Thyroid gland (tissue), 4 donors: Measurements from ENCODE around the gene L3HYPDH. TPM values are rescaled to one million over a fixed set of nuclear protein-coding genes. Genes with fewer than 3 reads are reported as not detected.

Experiments used
- DNase-seq, 2 donors: peaks; one replicate each; pipeline ENCODE4 v3.0.0-alpha.2; 2019
- H3K27ac ChIP-seq, 3 donors: fragments of 200-600 bp; sonication (generic); 1 replicate in 2 of 3; 2 replicates in 1 of 3; pipeline ENCODE4 v1.5.1; 2016 to 2019; ENCODE audit warnings: mild to moderate bottlenecking in 1 of 3, moderate library complexity in 1 of 3
- H3K27me3 ChIP-seq: fragments of 200-600 bp; sonication (generic); one replicate; pipeline ENCODE4 v1.5.1; 2019
- H3K36me3 ChIP-seq, 2 donors: fragments of 200-600 bp; sonication (generic); one replicate each; pipeline ENCODE4 v1.5.1; 2016 to 2019
- H3K4me1 ChIP-seq, 2 donors: fragments of 200-600 bp; sonication (generic); one replicate each; pipeline ENCODE4 v1.5.1; 2017 to 2019
- H3K4me3 ChIP-seq, 3 donors: fragments of 200-600 bp; sonication (generic); replicated peaks in 1 of 3; 1 replicate in 2 of 3; 2 replicates in 1 of 3; pipeline ENCODE4 v1.5.1; 2016; ENCODE audit warnings: mild to moderate bottlenecking in 1 of 3
- H3K9me3 ChIP-seq: fragments of 200-600 bp; sonication (generic); one replicate; pipeline ENCODE4 v1.5.1; 2017
- POLR2A ChIP-seq, 2 donors: fragments of 450-650 bp; IDR thresholded peaks; one replicate each; pipeline ENCODE4 v1.6.1; 2017; ENCODE audit warnings: antibody characterized with exemption in 2 of 2, mild to moderate bottlenecking in 2 of 2, moderate library complexity in 1 of 2
- WGBS, 2 donors: methylation state at CpG; one replicate each; pipeline ENCODE4 v1.1.5; 2017; 5-methylcytosine and 5-hydroxymethylcytosine counted together
- intact Hi-C: fragments of 100-400 bp; cut with DNase I; formaldehyde crosslinking; loops from one replicate; pipeline ENCODE4 v1.15.1; 2023
- total RNA-seq, 4 donors: library from RNA; depleted of rRNA; stranded (reverse); fragments of >200 nt; gene quantifications; one replicate each; pipeline ENCODE4 v1.2.3, GENCODE V29; 2016
- TF ChIP-seq, protein P1 (sequence below), 6 experiments: fragments of 200-600 bp in 3 of 6; fragments of 450-650 bp in 3 of 6; sonication (generic) in 3 of 6; IDR thresholded peaks; one replicate each; pipeline ENCODE4 v1.5.1; 2016 to 2019; ENCODE audit warnings: antibody characterized with exemption in 6 of 6, mild to moderate bottlenecking in 2 of 6, inconsistent platforms in 1 of 6, moderate library complexity in 1 of 6

The L3HYPDH gene
- total RNA-seq, 4 donors from 2014 or later = 54.8 to 97.7 (median 81.2) TPM

DNA sequence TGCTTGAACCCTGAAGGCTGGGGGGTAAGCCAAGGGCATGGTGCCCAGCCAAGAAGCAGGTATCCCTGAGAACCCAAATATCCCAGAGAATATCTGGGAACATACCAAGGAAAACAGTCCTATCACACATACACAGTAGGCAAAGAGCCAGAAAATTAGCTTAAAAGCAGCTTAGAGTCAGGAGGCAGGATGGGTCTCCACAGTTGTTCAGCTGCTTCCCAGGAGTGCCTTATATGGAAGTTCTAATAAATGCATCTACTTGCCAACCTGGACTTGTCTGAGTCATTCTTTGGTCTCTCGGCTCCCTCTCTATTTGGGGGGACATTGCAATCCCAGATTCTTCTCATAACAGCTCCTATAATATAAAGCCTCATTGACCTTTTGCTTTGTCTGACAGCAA lies 10.0 kb downstream of the L3HYPDH start:
- H3K36me3 ChIP-seq = peaks cover 21 to 29% of the 10 kb centered on the region in 2 donors
- no peak for DNase-seq
- intact Hi-C loops = no loop called here
- TF ChIP-seq POLR2A (IDR thresholded peaks at IDR 0.05) = no peak
- TF ChIP-seq, protein P1, sequence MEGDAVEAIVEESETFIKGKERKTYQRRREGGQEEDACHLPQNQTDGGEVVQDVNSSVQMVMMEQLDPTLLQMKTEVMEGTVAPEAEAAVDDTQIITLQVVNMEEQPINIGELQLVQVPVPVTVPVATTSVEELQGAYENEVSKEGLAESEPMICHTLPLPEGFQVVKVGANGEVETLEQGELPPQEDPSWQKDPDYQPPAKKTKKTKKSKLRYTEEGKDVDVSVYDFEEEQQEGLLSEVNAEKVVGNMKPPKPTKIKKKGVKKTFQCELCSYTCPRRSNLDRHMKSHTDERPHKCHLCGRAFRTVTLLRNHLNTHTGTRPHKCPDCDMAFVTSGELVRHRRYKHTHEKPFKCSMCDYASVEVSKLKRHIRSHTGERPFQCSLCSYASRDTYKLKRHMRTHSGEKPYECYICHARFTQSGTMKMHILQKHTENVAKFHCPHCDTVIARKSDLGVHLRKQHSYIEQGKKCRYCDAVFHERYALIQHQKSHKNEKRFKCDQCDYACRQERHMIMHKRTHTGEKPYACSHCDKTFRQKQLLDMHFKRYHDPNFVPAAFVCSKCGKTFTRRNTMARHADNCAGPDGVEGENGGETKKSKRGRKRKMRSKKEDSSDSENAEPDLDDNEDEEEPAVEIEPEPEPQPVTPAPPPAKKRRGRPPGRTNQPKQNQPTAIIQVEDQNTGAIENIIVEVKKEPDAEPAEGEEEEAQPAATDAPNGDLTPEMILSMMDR (IDR thresholded peaks at IDR 0.05) = no peak
- H3K9me3 ChIP-seq = no peaks in the 10 kb centered on the region
- 68 to 82% methylated on average over 1 of the region's 1 CpG for WGBS, 2 donors
- no peak overlapping the region for H3K27ac ChIP-seq
- no peaks in the 10 kb centered on the region for H3K4me1 ChIP-seq
- H3K27me3 ChIP-seq = no peaks in the 10 kb centered on the region
- no peak overlapping the region for H3K4me3 ChIP-seq

DNA sequence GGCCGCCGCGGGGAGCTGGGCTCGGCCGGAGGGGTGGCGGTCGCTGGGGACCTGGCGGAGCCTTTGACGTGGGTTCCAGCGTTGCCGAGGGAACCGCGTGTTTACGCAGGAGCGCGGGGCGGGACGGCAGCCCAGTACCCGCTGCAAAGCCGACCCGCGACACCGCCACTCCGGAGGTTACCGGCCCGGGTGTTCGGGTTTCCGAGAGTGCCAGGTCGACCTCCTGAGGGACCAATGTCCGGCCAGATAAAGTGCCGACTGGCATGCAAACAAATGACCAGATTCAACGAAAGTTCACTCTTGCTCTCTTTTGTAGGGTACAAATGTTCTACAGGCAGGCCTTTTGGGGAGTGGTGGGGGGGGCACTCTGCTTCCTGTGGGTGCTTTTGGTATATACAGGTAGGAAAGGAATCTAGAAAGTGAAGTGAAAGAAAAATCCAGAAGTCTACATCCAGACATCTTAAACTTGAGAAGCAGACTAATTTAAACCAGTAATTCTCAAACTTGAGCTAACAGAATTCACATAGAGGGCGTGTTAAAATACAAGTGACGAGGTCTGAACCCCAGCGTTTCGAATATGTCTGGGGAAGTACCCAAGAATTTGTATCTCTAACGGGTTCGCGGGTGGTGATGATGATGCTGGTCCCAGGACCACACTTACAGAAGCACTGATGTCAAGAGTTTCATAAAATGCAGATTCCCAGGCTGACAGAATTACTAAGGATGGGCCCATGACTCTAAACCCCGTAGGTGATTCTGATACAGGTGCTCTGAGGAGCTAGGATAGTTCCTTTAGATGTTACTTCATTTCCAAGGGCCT lies 18.7 kb downstream of the L3HYPDH start, which contains the start of gene GPR135:
TSS of gene GPR135 (minus strand) at position 65 of the 820 bp plus-strand sequence. CDS start 154 bp downstream, outside the sequence.
- Histone ChIP-seq H3K4me3 (peak within 1 kb of the TSS; percentile 32 to 56 (median 52)), H3K27me3 (no peaks in the 10 kb centered on the region), H3K4me1 (peaks cover 7 to 8% of the 10 kb centered on the region in 2 donors), H3K9me3 (no peaks in the 10 kb centered on the region), H3K36me3 (no peaks in the 10 kb centered on the region), H3K27ac (peak within 1 kb of the TSS in 2 of 3 donors; percentile 51 to 64)
- intact Hi-C loops = no loop called here
- WGBS, 2 donors = 28 to 56% methylated on average over 13 to 28 of the region's 40 CpGs
- TF ChIP-seq, protein P1 (IDR thresholded peaks at IDR 0.05) = no peak
- TF ChIP-seq POLR2A (IDR thresholded peaks at IDR 0.05) = no peak
- no peak for DNase-seq

- H3K27ac ChIP-seq = peak overlapping the region in 2 of 3 donors; percentile 51 to 64
- DNase-seq = peak; percentile 79 to 80
- TF ChIP-seq, protein P1 (IDR thresholded peaks at IDR 0.05) = no peak
- TF ChIP-seq POLR2A (IDR thresholded peaks at IDR 0.05) = peak in 1 of 2 donors; percentile 46
- H3K4me1 ChIP-seq = peaks cover 7 to 8% of the 10 kb centered on the region in 2 donors
- H3K4me3 ChIP-seq = peak overlapping the region; percentile 32 to 56 (median 52)
- no peaks in the 10 kb centered on the region for H3K9me3 ChIP-seq
- H3K27me3 ChIP-seq = no peaks in the 10 kb centered on the region
- 0 to 3% methylated on average over 13 to 28 of the region's 105 CpGs for WGBS, 2 donors
- intact Hi-C loops = no loop called here
- H3K36me3 ChIP-seq = no peaks in the 10 kb centered on the region
Measured at GRCh38 chr14:59464486-59465315, 19.5 kb downstream of the L3HYPDH start.

DNA sequence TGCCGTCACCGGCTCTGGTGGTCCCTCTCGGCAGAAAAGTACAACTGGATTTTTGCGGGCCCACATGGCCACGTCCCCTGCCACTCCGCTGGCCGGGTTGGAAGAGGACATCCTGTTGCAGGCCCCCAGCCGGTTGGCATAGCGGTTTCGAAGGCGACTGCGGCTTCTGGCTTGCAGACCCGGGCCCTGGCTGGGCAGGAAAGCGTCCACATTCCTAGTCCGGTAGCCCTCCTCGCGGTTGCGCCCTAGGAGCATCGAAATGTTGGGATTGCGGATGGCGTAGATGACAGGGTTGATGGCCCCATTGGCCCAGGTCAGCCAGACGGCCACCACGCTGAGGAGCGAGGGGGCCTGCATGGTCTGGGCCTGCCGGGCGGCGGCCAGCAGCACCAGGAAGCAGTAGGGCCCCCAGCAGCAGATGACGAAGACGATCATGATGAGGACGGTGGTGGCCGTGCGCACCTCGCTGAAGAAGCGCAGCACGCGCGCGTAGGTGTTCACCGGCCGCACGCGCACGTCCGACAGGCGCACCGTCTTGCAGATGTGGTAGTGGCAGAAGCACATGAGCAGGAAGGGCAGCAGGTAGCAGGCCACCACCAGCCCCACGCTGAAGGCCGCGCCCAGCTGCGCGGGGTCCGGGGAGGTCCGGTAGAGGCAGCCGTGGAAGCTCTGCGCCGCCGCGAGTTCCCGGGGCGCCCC lies 20.3 kb downstream of the L3HYPDH start:
- no peak for TF ChIP-seq POLR2A (IDR thresholded peaks at IDR 0.05)
- TF ChIP-seq, protein P1 (IDR thresholded peaks at IDR 0.05) = no peak
- 48 to 60% methylated on average over 22 to 42 of the region's 60 CpGs for WGBS, 2 donors
- DNase-seq = no peak

More for the DNA sequence above, 20.3 kb downstream of the L3HYPDH start:
- Histone ChIP-seq H3K4me3 (peak overlapping the region; percentile 4 to 56 (median 52)), H3K27me3 (no peaks in the 10 kb centered on the region), H3K36me3 (no peaks in the 10 kb centered on the region), H3K4me1 (peaks cover 7 to 8% of the 10 kb centered on the region in 2 donors), H3K27ac (peak overlapping the region in 1 of 3 donors; percentile 64), H3K9me3 (no peaks in the 10 kb centered on the region)
- intact Hi-C loops = no loop called here
